ENCODE data around the gene APOC1. TPM values are rescaled to one million over a fixed set of nuclear protein-coding genes. Genes with fewer than 3 reads are reported as not detected.
"Not testable (repeated sequence)": the region's sequence is repeated elsewhere in the genome, so short reads cannot be mapped to it uniquely, and the experiment has no call there.

Gene APOC1
- 27.4 and 31.1 TPM in 2 replicates for total RNA-seq (2021)
- Bru-seq, nascent RNA: percentile 39 among the genes with signal in this experiment
- percentile 35 among the genes with signal in this experiment for BruChase-seq, experiment 1, labeled RNA remaining after a 2-hour chase
- BruChase-seq, experiment 2, labeled RNA remaining after a 6-hour chase: percentile 41 among the genes with signal in this experiment
- long read RNA-seq, transcript APOC1-208 (4 exons, 430 nt): major isoform, 32 of 38 reads
- long read RNA-seq, partial matches to known transcripts: 2 of 38 reads
- long read RNA-seq, other reads (novel, unspliced or antisense): 3 of 38 reads

GRCh38 chr19:44914433-44915206 is at the start of gene APOC1:
TSS of gene APOC1 (plus strand) at chr19:44914608. CDS start at chr19:44914892, 284 bp downstream.
- H3K9me3 ChIP-seq (ENCODE audit: insufficient read depth, low read depth); H3K36me3 ChIP-seq (ENCODE audit: low read depth); H3K27me3 ChIP-seq (ENCODE audit: insufficient read depth, low read depth); intact Hi-C loops (cut with micrococcal nuclease; ENCODE audit: unreplicated experiment); H3K79me2 ChIP-seq (ENCODE audit: low read depth); H3K9me2 ChIP-seq (ENCODE audit: insufficient read depth); H4K20me1 ChIP-seq (ENCODE audit: insufficient read depth): not testable (repeated sequence)
- H3K4me2 ChIP-seq: peak within 1 kb of the TSS; percentile 85
- H3K4me3 ChIP-seq: peak within 1 kb of the TSS; percentile 58
- H2AFZ ChIP-seq: peak within 1 kb of the TSS; percentile 95
- POLR2A ChIA-PET (ENCODE audit: unreplicated experiment): interaction anchor here (0.7 kb wide), 1 partner anchor 261 kb away, joined by 3 read pairs; no protein-coding TSS in a partner anchor
- 0 out of 2 replicates have a peak within 1 kb of the TSS, but pooled peaks have one; percentile 21 for H3K27ac ChIP-seq
- BruUV-seq (replicated peaks): TSS peak; percentile 84
- peaks cover 19% of the 10 kb centered on the region for H3K4me1 ChIP-seq (replicated peaks; ENCODE audit: insufficient read depth)
- DNase-seq: peak; percentile 75 to 82
- CTCF ChIA-PET: interaction anchor here (0.6 to 0.7 kb wide), 2 partner anchors 8 to 317 kb away, joined by 4 to 14 read pairs; no protein-coding TSS in a partner anchor
- peaks cover 13% of the 10 kb centered on the region; the same call in 1 of the 2 replicates for H3F3A ChIP-seq (ENCODE audit: insufficient read depth, low read depth)

DNA sequence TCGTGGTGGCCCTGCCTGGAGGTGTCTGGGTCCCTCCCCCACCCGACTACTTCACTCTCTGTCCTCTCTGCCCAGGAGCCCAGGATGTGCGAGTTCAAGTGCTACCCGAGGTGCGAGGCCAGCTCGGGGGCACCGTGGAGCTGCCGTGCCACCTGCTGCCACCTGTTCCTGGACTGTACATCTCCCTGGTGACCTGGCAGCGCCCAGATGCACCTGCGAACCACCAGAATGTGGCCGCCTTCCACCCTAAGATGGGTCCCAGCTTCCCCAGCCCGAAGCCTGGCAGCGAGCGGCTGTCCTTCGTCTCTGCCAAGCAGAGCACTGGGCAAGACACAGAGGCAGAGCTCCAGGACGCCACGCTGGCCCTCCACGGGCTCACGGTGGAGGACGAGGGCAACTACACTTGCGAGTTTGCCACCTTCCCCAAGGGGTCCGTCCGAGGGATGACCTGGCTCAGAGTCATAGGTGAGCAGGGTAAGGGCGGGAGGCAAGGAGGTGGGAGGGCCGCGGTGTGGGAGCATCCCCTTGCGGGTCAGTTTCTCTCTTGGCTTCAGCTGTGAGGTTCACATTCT is 49.1 kb upstream of the APOC1 start:
- CTCF ChIA-PET: no interaction called here

GRCh38 chr19:44866664-44867063 is 47.7 kb upstream of the APOC1 start:
- peaks cover 14% of the 10 kb centered on the region for H4K20me1 ChIP-seq (ENCODE audit: insufficient read depth)
- DNase-seq: no peak
- TF ChIP-seq, protein P1, sequence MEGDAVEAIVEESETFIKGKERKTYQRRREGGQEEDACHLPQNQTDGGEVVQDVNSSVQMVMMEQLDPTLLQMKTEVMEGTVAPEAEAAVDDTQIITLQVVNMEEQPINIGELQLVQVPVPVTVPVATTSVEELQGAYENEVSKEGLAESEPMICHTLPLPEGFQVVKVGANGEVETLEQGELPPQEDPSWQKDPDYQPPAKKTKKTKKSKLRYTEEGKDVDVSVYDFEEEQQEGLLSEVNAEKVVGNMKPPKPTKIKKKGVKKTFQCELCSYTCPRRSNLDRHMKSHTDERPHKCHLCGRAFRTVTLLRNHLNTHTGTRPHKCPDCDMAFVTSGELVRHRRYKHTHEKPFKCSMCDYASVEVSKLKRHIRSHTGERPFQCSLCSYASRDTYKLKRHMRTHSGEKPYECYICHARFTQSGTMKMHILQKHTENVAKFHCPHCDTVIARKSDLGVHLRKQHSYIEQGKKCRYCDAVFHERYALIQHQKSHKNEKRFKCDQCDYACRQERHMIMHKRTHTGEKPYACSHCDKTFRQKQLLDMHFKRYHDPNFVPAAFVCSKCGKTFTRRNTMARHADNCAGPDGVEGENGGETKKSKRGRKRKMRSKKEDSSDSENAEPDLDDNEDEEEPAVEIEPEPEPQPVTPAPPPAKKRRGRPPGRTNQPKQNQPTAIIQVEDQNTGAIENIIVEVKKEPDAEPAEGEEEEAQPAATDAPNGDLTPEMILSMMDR (conservative IDR thresholded peaks at IDR 0.05): no peak
- no peak for TF ChIP-seq EZH2 (IDR thresholded peaks at IDR 0.05; ENCODE audit: low read depth)
- peaks cover 11% of the 10 kb centered on the region for H3K36me3 ChIP-seq (ENCODE audit: low read depth)
- intact Hi-C loops (cut with micrococcal nuclease; ENCODE audit: unreplicated experiment): no loop called here
- ChIA-PET CTCF (no interaction called here), POLR2A (ENCODE audit: unreplicated experiment) (no interaction called here)
- H3F3A ChIP-seq (ENCODE audit: insufficient read depth, low read depth): peaks cover 17% of the 10 kb centered on the region; the same call in 1 of the 2 replicates
- no TSS peak for BruUV-seq (replicated peaks)
- H3K4me2 ChIP-seq: no peak overlapping the region
- H3K79me2 ChIP-seq (ENCODE audit: low read depth): 0 out of 2 replicates have a peak, but pooled peaks cover 4% of the 10 kb centered on the region
- no peak overlapping the region for H2AFZ ChIP-seq
- H3K27me3 ChIP-seq (ENCODE audit: insufficient read depth, low read depth): no peaks in the 10 kb centered on the region
- no peaks in the 10 kb centered on the region for H3K4me1 ChIP-seq (replicated peaks; ENCODE audit: insufficient read depth)
- H3K27ac ChIP-seq: no peak overlapping the region
- no peak overlapping the region for H3K4me3 ChIP-seq
- no peaks in the 10 kb centered on the region for H3K9me2 ChIP-seq (ENCODE audit: insufficient read depth)
- no peaks in the 10 kb centered on the region for H3K9me3 ChIP-seq (ENCODE audit: insufficient read depth, low read depth)

More for the DNA sequence above, 49.1 kb upstream of the APOC1 start:
- no peak for DNase-seq
- no peak overlapping the region for H3K27ac ChIP-seq
- H3K79me2 ChIP-seq (ENCODE audit: low read depth): 0 out of 2 replicates have a peak, but pooled peaks cover 11% of the 10 kb centered on the region
- peaks cover 19% of the 10 kb centered on the region for H3K36me3 ChIP-seq (ENCODE audit: low read depth)
- no peaks in the 10 kb centered on the region for H3K4me1 ChIP-seq (replicated peaks; ENCODE audit: insufficient read depth)
- H3K9me2 ChIP-seq (ENCODE audit: insufficient read depth): no peaks in the 10 kb centered on the region
- H3K4me3 ChIP-seq: no peak overlapping the region
- TF ChIP-seq, protein P1 (conservative IDR thresholded peaks at IDR 0.05): no peak
- TF ChIP-seq EZH2 (IDR thresholded peaks at IDR 0.05; ENCODE audit: low read depth): no peak
- peaks cover 18% of the 10 kb centered on the region; the same call in 1 of the 2 replicates for H3F3A ChIP-seq (ENCODE audit: insufficient read depth, low read depth)
- H3K4me2 ChIP-seq: no peak overlapping the region
- no peaks in the 10 kb centered on the region for H3K9me3 ChIP-seq (ENCODE audit: insufficient read depth, low read depth)
- BruUV-seq (replicated peaks): no TSS peak
- H3K27me3 ChIP-seq (ENCODE audit: insufficient read depth, low read depth): no peaks in the 10 kb centered on the region
- intact Hi-C loops (cut with micrococcal nuclease; ENCODE audit: unreplicated experiment): no loop called here
- peaks cover 15% of the 10 kb centered on the region for H4K20me1 ChIP-seq (ENCODE audit: insufficient read depth)
- H2AFZ ChIP-seq: no peak overlapping the region
- POLR2A ChIA-PET (ENCODE audit: unreplicated experiment): no interaction called here

Measured in PC-9 (cell line).